ENCODE measurements around the gene ZSWIM6. TPM values are rescaled to one million over a fixed set of nuclear protein-coding genes. Genes with fewer than 3 reads are reported as not detected.

ZSWIM6 gene
- polyA plus RNA-seq, 3 donors, result 1.7 to 33.5 (median 2.7) TPM

GRCh38 chr5:61414806-61415205 is 82.7 kb downstream of the ZSWIM6 start:
- no peak overlapping the region for H3K9ac ChIP-seq (ENCODE audit: insufficient read depth, low read length, poor library complexity, severe bottlenecking)
- no peak overlapping the region for H3K4me2 ChIP-seq (replicated peaks; ENCODE audit: extremely low read depth, low read length, poor library complexity, severe bottlenecking)
- no peak overlapping the region for H3K4me3 ChIP-seq (replicated peaks in 1 of 3; ENCODE audit: low read depth in 2 of 3, low read length in 3 of 3)
- H3K4me3 Mint-ChIP-seq, result no peak overlapping the region
- no peaks in the 10 kb centered on the region for H3K9me3 ChIP-seq (replicated peaks in 1 of 2; ENCODE audit: control insufficient read depth in 1 of 2, insufficient read depth in 1 of 2, low read length in 2 of 2)
- no peak for DNase-seq
- H3K9me3 Mint-ChIP-seq, result no peaks in the 10 kb centered on the region
- no peak overlapping the region for H3K27ac ChIP-seq (ENCODE audit: low read depth in 1 of 2, low read length in 2 of 2)
- no peak for TF ChIP-seq CTCF (IDR thresholded peaks at IDR 0.05)
- intact Hi-C loops (cut with micrococcal nuclease), result no loop called here
- H3K79me2 ChIP-seq (ENCODE audit: insufficient read depth, low read length), result peaks cover 93% of the 10 kb centered on the region
- no peaks in the 10 kb centered on the region for H3K27me3 ChIP-seq (ENCODE audit: control insufficient read depth in 2 of 2, insufficient read depth in 2 of 2, low read length in 2 of 2)
- no peaks in the 10 kb centered on the region for H3K36me3 ChIP-seq (replicated peaks in 1 of 2; ENCODE audit: control insufficient read depth in 1 of 2, insufficient read depth in 2 of 2, low read length in 2 of 2)
- peaks cover 94% of the 10 kb centered on the region for H4K20me1 ChIP-seq (ENCODE audit: insufficient read depth, low read length)
- H3K4me1 ChIP-seq (ENCODE audit: control insufficient read depth in 1 of 2, insufficient read depth in 2 of 2, low read length in 2 of 2), result peaks cover 11 to 15% of the 10 kb centered on the region in 2 donors
- H3K27ac Mint-ChIP-seq, result no peak overlapping the region
- H2AFZ ChIP-seq (ENCODE audit: insufficient read depth, low read depth, low read length, poor library complexity, severe bottlenecking), result no peak overlapping the region
- peaks cover 31% of the 10 kb centered on the region for H3K4me1 Mint-ChIP-seq
- H3K27me3 Mint-ChIP-seq (ENCODE audit: low read depth in 3 of 3), result no peaks in the 10 kb centered on the region
- H3K36me3 Mint-ChIP-seq, result peaks cover 2 to 8% of the 10 kb centered on the region in 2 donors
- WGBS (ENCODE audit: insufficient coverage), result 94% methylated on average over 3 of the region's 6 CpGs

GRCh38 chr5:61416010-61416409 is 84.0 kb downstream of the ZSWIM6 start:
- H3K4me1 ChIP-seq (ENCODE audit: control insufficient read depth in 1 of 2, insufficient read depth in 2 of 2, low read length in 2 of 2), result peaks cover 8 to 14% of the 10 kb centered on the region in 2 donors
- no peaks in the 10 kb centered on the region for H3K36me3 ChIP-seq (replicated peaks in 1 of 2; ENCODE audit: control insufficient read depth in 1 of 2, insufficient read depth in 2 of 2, low read length in 2 of 2)
- Mint-ChIP-seq H3K27me3 (ENCODE audit: low read depth in 3 of 3) (no peaks in the 10 kb centered on the region), H3K9me3 (peaks cover 0 to under 1% (median 0%) of the 10 kb centered on the region in 7 donors), H3K36me3 (peaks cover 0 to 3% of the 10 kb centered on the region in 2 donors), H3K27ac (no peak overlapping the region), H3K4me1 (peaks cover 28% of the 10 kb centered on the region), H3K4me3 (no peak overlapping the region)
- H3K27me3 ChIP-seq (ENCODE audit: control insufficient read depth in 2 of 2, insufficient read depth in 2 of 2, low read length in 2 of 2), result no peaks in the 10 kb centered on the region
- DNase-seq, result no peak
- intact Hi-C loops (cut with micrococcal nuclease), result no loop called here
- H4K20me1 ChIP-seq (ENCODE audit: insufficient read depth, low read length), result peaks cover 94% of the 10 kb centered on the region
- TF ChIP-seq CTCF (IDR thresholded peaks at IDR 0.05), result no peak
- H2AFZ ChIP-seq (ENCODE audit: insufficient read depth, low read depth, low read length, poor library complexity, severe bottlenecking), result no peak overlapping the region
- H3K79me2 ChIP-seq (ENCODE audit: insufficient read depth, low read length), result peaks cover 93% of the 10 kb centered on the region
- peaks cover 0 to 2% of the 10 kb centered on the region in 2 donors for H3K9me3 ChIP-seq (replicated peaks in 1 of 2; ENCODE audit: control insufficient read depth in 1 of 2, insufficient read depth in 1 of 2, low read length in 2 of 2)
- no peak overlapping the region for H3K4me2 ChIP-seq (replicated peaks; ENCODE audit: extremely low read depth, low read length, poor library complexity, severe bottlenecking)
- no peak overlapping the region for H3K9ac ChIP-seq (ENCODE audit: insufficient read depth, low read length, poor library complexity, severe bottlenecking)
- no peak overlapping the region for H3K4me3 ChIP-seq (replicated peaks in 1 of 3; ENCODE audit: low read depth in 2 of 3, low read length in 3 of 3)
- WGBS (ENCODE audit: insufficient coverage), result 100% methylated on average over 1 of the region's 5 CpGs
- no peak overlapping the region for H3K27ac ChIP-seq (ENCODE audit: low read depth in 1 of 2, low read length in 2 of 2)
